Umbilical cord (tissue), 2 donors: Measurements from ENCODE around the gene DNAJC6. TPM values are rescaled to one million over a fixed set of nuclear protein-coding genes. Genes with fewer than 3 reads are reported as not detected.
"Not testable (repeated sequence)": the region's sequence is repeated elsewhere in the genome, so short reads cannot be mapped to it uniquely, and the experiment has no call there.

Source experiments
- DNase-seq: peaks from one replicate; pipeline ENCODE4 v3.0.0-alpha.2; 2015; ENCODE audit warnings: low spot score
- total RNA-seq: library from RNA; depleted of rRNA; stranded (reverse); fragments of >200 nt; gene quantifications from one replicate; pipeline ENCODE4 v1.2.3, GENCODE V29; 2014; ENCODE audit warnings: low replicate concordance; ENCODE audit not compliant: insufficient read depth

Gene DNAJC6
- total RNA-seq, 1 donor from 2014 or later: 4.1 TPM

GRCh38 chr1:65355031-65355712 lies 45.8 kb downstream of the DNAJC6 start:
- no peak for DNase-seq

DNA sequence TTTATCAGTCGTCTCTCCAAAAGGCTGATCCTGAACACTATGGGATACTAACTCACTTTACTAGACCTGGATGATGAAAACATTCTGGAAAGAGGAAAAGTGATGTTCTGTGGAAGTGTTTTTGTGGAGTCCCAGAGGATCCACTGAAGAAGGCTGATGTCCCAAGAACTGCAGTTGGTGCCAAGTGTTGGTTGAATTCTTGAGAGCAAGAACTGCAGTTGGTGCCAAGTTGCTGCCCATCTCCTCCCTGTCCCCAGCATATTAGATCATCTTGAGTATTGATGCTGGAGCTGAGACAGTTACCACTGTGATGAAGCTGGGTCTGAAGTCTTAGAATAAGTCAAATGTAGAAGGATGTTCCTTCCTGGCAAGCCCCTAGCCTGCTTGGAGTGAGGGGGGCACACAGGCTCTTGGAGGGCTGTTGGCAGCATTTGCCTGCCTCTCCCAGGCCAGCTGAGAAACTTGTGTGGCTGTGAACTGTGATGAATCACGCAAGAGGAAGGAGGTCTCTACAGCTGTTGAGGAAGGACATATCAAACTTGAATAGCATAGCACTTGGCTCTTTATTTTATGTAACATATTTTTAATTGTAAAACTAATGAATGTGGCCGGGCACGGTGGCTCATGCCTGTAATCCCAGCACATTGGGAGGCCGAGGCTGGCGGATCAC lies 48.1 kb downstream of the DNAJC6 start:
- DNase-seq: no peak

GRCh38 chr1:65359888-65360287 lies 50.5 kb downstream of the DNAJC6 start:
- peak; percentile 17 for DNase-seq

DNA sequence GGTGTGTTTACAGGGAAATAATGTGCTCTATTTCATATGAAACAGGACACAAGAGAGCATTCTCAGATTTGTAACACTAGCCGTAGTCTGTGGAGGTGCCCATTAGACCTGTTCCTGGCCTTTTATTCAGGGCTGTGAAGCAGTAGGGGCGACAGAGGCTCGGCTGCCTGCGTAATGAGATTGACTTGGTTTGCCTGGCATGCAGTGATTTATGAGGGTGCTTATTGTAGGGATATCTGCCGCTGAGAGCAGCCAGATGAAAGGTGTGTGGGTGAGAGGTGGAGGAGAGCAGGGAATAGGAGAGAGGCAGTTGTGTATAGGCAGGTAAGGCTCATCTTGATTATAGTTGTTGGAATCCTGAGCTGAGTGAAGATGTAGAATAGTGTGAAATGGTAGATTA lies 51.3 kb downstream of the DNAJC6 start:
- no peak for DNase-seq

- no peak for DNase-seq
Measured at GRCh38 chr1:65362545-65362944, 53.2 kb downstream of the DNAJC6 start.

DNA sequence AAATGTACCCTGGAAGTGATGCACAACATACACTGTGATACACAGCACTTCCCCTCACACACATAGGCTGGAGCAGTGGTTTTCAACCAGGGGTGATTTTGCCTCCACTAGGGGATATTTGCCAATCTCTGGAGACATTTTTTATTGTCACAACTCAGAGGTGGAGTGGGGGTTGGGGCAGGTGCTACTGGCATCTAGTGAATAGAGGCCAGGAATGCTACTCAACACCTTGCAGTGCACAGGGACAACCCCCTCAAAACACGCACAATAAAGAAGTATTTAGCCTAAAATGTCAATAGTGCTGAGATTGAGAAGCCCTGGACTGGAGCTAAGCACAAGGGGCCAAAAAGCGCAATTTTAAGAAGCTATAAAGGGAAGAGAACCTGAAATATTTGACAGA lies 54.1 kb downstream of the DNAJC6 start:
- no peak for DNase-seq

- DNase-seq: no peak
Measured at GRCh38 chr1:65368403-65368802, 59.1 kb downstream of the DNAJC6 start.

- no peak for DNase-seq
Measured at GRCh38 chr1:65371544-65371943, 62.2 kb downstream of the DNAJC6 start.

DNA sequence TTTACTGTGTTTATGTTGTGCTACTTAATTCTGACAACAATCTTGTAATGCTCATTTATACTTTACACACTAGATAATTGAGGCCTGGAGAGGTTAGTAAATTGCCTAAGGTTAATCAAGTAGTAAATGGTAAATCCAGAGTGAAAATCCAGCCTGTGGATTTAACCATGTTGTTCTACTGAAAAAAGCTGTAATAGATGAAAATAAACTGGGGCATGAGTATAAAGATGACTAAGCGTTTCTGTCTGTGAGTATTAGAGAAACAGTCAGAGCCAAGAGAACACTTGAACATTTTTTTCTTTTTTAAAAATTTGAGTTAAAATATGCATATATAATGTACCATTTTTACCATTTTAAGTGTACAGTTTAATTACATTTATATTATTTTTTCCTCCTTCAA lies 63.2 kb downstream of the DNAJC6 start:
- peak; percentile 23 for DNase-seq

- no peak for DNase-seq
Measured at GRCh38 chr1:65377496-65378246, 68.3 kb downstream of the DNAJC6 start.

GRCh38 chr1:65378247-65378946 lies 69.1 kb downstream of the DNAJC6 start:
- DNase-seq: peak; percentile 46

GRCh38 chr1:65384426-65384825 lies 75.1 kb downstream of the DNAJC6 start:
- not testable (repeated sequence) for DNase-seq

GRCh38 chr1:65386439-65386838 lies 77.1 kb downstream of the DNAJC6 start:
- DNase-seq: no peak

GRCh38 chr1:65387821-65388220 lies 78.5 kb downstream of the DNAJC6 start:
- no peak for DNase-seq

DNA sequence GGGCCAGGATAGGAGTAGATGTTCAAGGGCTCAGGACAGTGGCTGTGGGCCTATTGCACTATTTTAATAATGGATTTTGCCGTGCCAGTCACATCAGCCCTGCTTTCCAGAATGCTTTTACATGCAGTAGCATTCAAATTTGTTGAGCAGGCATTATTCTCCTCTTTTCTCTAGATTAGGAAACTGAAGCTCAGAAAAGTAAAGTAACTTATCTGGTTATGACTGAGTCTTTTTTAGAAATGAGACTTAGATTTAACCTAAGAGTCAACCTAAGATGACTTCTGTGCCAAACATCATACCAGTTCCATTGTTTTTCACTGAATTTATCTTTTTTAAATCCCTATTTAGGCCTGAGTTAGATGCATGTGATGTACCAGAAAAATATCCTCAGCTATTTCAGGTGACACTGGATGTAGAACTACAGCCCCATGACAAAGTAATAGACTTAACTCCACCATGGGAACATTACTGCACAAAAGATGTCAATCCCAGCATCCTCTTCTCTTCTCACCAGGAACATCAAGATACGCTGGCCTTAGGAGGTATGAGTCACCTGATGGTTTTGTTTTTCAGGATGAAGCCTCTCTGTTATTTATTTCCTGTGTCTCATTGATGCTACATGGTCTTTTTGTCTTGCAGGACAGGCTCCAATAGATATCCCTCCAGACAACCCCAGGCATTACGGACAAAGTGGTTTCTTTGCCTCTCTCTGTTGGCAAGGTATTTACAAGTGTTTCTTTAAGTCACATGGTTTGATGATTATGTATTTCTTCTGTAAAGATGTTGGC lies 79.8 kb downstream of the DNAJC6 start:
- no peak for DNase-seq

GRCh38 chr1:65392497-65392896 lies 83.2 kb downstream of the DNAJC6 start:
- DNase-seq: no peak

DNA sequence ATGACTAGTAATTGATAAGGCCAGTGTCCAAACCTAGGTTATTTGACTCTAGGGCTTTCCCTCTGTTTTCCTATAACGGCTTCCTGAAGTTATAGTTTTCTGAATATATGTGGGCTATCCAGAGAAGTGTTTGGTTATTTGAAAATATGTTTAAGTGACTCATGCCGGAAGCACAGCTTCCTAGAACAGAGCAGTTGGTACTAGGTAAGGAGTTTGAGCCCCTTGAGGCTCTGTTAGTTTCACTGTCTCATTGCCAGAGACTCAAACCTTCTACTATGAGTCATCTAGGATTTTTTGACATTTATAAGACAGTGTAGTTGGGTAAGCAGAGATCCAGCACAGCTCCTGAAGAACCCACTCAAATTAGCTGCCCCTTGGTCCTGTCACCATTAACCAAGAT lies 84.0 kb downstream of the DNAJC6 start:
- no peak for DNase-seq

DNA sequence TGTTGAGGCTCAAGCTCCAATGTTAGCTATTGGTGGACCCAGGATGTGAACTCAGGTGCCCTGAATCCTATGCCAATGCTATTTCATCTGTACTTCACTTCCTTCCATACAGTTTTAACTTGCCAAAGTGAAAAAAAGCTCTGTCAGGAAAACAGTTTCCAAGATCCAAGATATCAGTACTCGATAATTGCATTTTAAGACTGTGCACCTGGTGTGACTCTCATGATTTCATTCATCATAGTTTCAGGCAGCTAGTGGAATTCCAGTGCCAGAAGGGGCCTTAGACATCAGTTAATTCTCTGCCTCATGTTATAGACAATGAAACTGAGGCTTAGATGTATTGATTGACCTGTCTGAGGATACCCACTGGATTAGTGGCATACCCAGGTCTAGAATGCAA lies 84.6 kb downstream of the DNAJC6 start:
- no peak for DNase-seq

GRCh38 chr1:65395887-65396612 lies 86.7 kb downstream of the DNAJC6 start:
- no peak for DNase-seq

DNA sequence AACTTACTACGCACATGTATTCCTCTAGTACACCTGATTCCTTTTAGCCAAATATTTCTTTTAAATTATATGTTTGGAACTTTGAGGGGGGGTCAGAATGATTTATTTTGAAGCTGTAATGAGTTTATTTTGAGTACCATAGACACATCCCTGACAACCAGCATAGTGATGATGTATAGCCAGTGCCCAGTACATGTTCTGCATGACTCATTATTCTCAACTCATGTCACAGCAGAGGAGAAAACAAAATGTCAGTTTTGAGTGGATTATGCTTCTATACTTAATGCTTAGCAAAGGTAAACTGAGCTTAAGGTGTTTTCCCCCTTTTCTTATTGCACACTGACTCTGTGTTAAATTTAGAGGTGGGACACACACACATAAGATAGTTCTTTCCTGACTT lies 88.7 kb downstream of the DNAJC6 start:
- DNase-seq: no peak

GRCh38 chr1:65399003-65399402 lies 89.7 kb downstream of the DNAJC6 start:
- no peak for DNase-seq
